Thyroid gland (tissue), 4 donors: ENCODE measurements around the gene CANT1.

Source experiments
- CTCF ChIP-seq, 6 experiments: fragments of 200-600 bp in 3 of 6; fragments of 450-650 bp in 3 of 6; sonication (generic) in 3 of 6; IDR thresholded peaks; one replicate each; pipeline ENCODE4 v1.5.1; 2016 to 2019; ENCODE audit warnings: antibody characterized with exemption in 6 of 6, mild to moderate bottlenecking in 2 of 6, inconsistent platforms in 1 of 6, moderate library complexity in 1 of 6
- POLR2A ChIP-seq, 2 donors: fragments of 450-650 bp; IDR thresholded peaks; one replicate each; pipeline ENCODE4 v1.6.1; 2017; ENCODE audit warnings: antibody characterized with exemption in 2 of 2, mild to moderate bottlenecking in 2 of 2, moderate library complexity in 1 of 2

- no peak for TF ChIP-seq CTCF (IDR thresholded peaks at IDR 0.05)
- no peak for TF ChIP-seq POLR2A (IDR thresholded peaks at IDR 0.05)
These were observed 8.2 kb upstream of the CANT1 start for GRCh38 chr17:79017546-79018369.
